NOMO-1 treated with dmso at 0.1 percent for 144 hours (cell line): ENCODE data around the gene TCEANC2.
"Not testable (repeated sequence)": the region's sequence is repeated elsewhere in the genome, so short reads cannot be mapped to it uniquely, and the experiment has no call there.

Source experiments
- DNase-seq: peaks from one replicate; lab custom pipeline; 2025; ENCODE audit not compliant: unreplicated experiment; lab: John Stamatoyannopoulos, UW

TCEANC2 gene

DNA sequence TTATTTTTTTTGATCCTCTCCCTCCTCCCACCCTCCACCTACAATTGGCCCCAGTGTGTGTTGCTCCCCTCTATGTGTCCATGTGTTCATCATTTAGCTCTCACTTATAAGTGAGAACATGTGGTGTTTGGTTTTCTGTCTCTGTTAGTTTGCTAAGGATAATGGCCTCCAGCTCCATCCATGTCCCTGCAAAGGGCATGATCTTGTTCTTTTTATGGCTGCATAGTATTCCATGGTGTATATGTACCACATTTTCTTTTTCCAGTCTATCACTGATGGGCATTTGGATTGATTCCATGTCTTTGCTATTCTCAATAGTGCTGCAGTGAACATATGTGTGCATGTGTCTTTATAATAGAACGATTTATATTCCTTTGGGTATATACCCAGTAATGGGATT is 28.6 kb upstream of the TCEANC2 start:
- not testable (repeated sequence) for DNase-seq

DNA sequence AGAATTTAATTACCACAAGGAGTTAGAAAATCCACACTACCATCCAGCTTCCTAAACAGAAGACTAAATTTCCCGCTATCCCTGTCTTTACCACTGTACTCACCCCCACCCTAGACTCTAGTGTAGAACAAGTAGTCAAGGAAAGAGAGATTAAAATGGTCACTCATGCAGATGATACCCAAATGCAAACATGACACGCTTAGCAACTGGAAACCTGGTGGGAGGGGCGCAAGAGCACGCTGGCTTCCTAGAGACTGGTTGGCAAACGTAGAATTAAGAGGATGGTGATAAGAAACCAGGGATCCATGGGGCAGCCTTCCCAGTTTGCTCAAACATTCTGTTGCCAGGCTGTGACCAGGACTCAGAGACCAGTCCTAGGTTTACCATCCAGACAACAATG is 25.6 kb upstream of the TCEANC2 start:
- no peak for DNase-seq

DNA sequence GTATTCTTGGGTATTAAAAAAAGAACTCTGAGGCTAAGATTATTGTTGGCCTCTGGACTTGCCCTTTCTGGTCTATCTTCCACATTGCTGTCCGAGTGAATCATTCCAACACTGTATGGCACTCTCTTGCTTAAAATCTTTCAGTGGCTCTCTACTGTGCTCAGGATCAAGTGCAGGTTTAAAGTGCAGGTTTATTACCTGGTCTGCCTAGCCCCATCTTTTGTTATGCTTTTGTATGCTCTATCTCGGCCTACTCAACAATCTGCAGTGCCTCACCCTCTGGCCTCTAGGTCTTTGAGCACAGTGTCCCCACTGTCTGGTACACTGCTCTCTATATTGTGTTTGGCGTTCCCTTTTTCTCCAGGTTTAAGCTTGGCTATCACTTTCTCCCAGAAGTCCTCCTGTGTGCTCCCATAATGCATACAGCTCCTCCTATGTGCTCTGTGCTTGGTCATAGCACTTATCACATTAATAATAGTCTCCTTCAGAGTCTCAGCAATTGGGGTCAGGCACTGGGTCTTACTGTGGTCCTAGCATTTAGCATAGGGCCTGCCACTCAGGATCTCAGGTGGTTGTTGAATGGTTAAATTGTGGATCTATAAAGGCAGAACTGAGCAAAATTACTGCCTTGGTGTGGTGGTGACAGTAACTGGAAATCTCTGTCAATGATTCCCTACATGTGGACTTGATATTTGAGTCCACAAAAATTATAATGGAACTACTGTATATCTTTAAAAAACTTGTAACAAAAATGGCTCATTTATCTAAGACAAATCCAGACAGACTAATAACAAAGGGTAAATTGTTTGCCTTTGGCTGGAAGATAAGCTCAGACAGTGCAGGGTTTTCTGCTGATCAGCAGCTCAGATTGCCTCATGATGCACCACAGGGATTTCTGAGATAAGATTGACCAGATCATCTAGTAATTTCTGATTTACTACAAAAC is 24.8 kb upstream of the TCEANC2 start:
- DNase-seq: no peak

DNA sequence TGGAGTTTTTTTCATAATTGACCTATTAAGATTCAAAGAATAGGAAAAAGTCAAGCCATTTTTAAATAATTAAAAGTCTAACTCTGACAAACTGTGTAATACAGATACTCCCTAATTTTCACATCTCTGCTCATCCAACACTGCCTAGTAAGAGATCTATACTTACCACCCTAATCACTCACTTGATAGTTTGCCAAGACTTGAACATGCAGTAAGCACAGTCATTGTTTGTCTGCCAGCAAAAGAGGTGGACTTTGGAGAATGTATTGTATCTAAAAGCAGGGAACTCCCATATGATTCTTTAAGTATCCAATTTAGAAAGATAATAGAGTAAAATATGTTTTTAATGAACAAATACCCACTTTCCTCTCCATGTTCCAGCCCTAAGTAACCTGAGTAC is 15.9 kb upstream of the TCEANC2 start:
- DNase-seq: no peak

DNA sequence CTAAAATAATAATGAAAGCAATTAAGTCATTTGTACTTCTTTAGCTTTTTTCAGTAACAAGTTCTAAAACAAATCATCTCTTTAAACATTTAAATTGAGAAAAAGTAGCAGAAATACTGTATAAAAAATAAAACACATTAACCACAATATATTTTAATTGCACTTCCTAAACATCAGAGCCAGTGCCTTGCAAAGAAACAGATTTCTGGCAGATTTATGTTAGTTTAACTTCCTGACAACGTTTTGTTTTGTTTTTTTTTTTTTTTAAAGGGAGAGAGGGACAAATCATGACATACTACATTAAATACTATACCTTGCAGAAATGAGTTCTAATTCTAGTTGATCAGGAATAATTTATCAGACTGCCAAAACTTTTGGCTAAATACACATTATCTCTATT is 11.6 kb upstream of the TCEANC2 start:
- no peak for DNase-seq

DNA sequence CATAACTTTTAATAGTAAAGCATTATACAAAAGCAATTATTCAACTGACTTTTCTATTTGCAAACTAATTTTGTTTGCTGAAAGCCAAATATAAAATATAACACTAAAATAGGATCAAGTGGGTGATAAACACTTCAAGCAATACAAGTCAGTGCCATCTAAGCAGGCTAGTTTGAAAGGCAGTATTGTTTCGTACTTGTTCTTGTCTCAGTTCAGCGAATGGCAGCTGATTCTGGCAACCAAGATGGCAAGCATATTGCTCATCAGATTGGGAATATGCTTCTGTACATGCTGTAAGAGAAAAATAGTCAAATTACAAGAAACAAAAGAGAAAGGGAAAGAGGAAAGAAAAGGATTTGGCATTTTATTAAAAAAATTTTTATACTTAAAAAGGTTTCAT is 7.9 kb upstream of the TCEANC2 start:
- no peak for DNase-seq

DNA sequence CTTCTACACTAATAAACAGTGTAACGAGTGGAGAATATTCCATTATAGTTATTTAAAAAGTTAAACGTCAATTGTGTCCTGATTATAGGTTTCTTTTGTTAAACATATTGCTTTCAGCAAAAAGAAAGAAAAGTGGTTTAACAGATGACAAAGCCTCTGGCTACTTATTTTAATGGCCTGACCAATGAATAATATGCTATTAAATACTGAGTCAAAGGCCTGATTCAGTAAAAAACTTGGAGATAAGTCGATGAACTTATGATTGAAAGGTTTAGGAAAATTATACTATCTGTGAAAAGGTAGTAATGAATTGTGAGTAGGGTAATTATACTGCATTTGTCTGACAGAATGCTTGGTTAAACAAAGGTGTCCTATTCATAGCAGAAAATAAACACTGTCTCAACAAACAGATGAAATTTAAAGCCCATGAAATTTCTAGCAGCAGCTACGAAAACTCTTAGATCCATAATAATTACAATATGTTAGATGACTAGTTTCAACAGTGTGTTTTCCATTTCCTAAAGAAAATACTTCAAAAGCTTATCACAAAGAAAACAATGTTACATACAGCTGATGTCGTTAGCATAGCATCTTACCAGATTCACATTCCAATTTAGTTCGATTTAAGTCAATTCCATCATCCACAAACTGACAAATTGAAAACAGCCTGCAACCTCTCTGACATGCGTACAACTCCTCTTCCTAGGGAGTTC is 6.6 kb upstream of the TCEANC2 start:
- DNase-seq: no peak

DNA sequence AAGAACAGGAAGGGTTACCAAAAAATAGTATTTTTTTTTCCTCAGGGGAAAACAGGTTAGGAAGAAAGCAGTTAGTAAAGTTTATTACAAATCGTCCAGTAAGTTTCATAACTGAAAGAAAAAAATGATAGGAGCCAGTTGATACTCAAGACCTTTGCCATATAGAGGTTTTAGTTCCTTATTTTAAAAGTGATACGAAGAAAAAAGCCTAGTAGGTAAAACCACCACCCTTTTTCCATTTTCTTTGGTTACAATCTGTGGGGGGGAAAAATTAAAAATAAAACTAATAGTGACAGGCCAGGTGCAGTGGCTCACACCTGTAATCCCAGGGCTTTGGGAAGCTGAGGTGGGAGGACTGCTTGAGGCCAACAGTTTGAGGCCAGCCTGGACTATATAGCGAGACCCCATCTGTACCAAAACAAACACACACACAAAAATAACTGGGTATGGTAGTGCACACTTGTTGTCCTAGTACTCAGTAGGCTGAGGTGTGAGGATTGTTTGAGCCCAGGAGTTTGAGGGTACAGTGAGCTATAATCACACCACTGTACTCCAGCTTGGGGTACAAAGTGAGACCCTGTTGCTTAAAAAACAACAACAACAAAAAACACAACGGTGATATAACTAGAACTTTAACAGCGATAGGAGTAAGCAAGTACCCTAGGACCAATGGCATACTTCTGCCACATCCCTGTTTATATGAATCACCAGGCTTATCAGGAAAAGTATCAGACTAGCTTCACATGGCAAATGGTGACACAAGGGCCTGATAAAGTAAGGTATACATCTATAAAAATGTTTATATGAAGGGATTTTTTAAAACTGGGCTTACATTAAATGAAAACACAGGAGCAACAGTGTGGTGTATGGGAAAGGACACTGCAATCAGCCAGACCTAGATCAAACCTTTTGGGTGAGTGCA is 5.8 kb upstream of the TCEANC2 start:
- no peak for DNase-seq

DNA sequence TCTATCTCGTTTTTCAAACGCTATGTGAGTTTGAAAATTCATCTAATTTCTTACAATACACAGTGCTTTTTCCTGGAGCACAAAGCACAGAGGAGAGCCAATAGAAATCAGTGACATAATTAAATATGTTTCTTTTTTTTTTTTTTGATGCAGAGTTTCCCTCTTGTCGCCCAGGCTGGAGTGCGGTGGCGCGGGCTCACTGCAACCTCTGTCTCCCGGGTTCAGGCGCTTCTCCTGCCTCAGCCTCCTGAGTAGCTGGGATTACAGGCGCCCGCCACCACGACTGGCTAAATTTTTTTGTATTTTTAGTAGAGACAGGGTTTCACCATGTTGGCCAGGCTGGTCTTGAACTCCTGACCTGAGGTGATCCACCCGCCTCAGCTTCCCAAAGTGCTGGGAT is 3.0 kb upstream of the TCEANC2 start:
- not testable (repeated sequence) for DNase-seq

DNA sequence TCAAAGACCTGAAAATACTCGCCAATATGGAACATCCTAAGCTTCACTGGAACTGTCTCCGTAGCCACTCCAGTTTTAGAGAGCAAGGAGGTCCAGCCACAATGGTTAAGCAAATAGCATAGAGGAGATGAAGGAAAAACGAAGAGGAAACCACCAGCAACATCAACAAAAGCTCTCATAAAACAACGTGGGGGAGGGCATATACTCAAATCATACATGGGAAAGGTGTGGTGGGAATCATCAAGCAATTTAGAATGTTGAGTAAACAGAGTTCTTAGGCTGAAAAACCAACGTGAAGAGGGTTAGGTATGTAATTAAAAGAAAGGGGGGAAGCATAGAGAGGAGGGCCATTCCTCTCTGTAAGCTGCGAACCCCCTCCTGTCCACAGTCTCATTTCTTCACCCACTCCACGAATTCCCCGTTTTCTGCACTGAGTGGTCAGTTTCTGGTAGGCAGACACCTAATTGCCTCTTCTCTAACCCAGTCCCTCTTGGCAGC is 1.4 kb upstream of the TCEANC2 start:
- DNase-seq: no peak

DNA sequence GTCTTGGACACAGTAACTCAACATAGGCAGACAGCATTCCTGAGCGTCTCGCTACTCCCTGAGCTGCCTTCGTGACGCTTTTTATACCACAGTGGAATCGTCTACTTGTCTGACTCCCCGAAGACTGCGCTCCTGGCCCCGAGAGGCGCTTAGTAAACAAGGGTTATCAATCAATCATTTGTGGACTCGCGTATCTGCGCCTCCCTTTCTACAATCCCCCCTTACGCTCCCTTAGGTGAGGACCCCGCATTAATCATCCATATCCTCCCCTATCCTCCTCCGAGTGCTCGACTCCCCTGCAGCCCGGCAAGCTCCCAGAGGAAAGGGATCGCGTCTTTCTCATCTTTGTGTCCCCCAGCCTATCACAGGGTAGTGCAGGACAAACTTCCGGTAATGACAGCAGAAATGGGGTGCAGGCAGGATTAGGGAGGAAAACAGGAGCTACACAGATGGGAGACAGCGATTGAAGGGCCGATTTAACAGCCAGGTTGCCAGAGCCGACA is 926 bp upstream of the TCEANC2 start:
- DNase-seq: no peak

DNA sequence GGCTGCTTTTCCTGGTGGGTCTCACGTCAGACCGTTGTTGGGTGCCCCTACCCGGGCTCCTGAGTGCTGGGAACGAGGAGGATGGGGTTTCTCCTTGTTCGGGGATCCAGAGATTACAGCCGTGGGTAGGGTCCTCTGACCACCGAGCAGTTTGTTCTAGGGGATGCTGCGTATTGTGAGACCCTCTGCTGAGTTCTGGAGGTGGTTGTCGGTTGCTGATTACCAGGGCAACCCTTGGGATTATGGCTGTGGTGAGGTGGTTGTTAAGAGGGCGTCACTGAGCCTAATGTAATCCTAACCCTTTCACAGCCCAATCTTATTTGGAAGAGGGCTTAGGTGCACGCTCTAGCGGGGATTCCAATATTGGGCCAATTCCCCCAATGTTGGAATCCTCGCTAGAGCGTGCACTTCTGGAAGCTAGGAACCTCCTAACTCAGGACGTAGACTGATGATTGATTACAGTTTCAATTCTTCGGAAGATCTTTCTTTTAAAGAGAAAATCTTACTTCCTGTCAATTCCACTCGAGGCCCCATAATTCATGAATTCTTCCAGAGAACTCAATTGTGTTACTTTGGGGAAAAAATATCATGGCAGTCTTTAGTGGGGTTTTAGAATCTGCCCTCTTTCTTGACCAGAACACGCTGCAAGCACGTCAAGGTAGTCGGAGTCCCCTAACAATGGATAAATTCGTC is 483 bp downstream of the TCEANC2 start:
- DNase-seq: no peak

DNA sequence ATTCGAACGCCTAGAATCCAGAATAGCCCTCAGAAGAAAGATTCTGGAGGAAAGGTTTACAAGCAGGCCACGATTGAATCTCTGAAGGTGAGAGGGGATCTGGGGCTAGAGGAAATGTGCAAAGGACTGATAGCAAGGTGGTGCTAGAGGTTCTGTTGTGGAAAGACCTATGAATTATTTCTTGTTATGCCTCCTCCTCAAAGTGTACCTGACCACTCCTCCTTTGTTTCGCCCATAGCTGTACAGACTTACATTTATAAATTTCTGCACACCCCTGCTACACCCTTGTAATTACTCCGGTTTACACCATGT is 986 bp downstream of the TCEANC2 start:
- DNase-seq: no peak

DNA sequence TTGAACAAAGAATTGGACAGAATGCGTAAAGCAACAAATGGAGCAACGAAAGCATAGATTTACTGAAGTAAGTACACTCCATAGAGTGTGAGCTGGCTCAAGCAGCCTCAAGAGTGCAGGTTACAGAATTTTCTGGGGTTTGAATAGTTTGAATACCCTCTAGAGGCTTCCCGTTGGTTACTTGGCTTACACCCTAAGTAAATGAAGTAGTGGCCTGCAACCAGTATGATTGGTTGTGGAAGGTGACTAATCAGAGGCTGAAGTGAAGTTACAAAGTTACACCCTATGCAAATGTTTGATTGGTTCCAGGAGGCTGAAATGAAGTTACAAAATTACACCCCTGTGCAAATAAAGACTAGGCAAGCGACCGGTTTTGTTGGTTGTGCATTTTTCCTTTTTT is 10.9 kb downstream of the TCEANC2 start:
- no peak for DNase-seq

DNA sequence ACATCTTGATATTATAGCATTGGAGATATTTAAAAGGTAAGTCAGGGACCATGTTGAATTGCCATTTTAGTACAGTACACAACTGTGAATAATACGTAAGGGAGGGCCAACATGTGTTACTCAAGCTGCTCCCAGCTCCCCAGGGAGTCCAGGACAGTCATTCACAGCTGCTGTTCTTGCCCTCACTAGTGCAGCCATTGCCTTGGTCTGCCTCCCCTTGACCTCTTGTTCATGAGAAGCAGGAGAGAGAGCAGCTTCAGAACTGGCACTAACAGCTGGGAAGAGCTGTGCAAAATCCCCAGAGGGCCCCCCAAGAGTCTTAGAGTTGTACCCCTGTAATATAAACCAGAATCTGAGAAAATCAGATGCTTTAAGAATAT is 16.4 kb downstream of the TCEANC2 start:
- DNase-seq: no peak

DNA sequence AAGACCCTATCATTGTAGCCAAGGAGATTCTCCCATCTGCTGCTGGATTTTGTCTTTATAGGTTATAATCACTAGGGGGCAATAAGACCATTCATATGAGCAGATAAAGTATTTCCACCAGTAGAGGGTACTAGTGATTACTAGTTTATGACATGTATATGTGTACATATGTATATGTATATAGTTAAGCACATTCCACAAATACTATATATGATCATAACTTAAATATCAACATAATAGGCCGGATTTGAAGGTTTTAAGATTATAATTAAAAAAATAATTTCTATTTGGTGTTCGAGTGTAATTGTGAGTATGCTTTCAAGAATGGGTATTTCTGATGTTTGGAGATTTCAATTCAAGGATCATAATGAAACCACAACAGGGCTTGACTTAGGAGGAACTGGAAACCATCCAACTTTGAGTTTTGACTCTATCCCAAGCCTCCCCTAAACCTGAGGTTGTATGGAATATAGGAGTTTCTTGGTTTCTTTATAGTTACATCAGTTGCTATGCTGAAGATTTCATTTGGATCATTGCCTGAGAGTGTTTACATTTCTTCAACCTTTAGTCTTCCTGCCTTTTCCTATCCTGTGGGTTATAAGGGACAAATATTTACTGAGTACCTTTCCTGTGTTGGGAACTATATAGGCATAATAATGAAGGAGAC is 16.9 kb downstream of the TCEANC2 start:
- DNase-seq: no peak

DNA sequence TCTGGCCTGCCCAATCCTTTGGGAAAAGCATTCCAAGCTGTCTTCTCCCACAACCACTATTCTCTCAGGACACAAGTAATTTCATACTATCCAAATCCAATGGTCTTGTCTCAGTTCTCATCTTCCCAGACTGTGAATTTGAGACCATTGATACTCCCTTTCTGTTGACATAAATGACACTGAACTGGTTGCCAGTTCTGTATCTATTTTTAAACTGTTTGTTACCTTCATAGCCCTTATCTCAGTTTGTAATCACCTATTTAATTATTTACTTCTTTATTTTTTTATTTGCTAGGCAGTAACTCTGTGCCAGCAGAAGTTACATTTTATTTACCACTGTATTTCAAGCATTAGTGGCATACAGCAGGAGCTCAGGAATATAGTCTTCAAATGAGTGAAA is 24.0 kb downstream of the TCEANC2 start:
- no peak for DNase-seq

DNA sequence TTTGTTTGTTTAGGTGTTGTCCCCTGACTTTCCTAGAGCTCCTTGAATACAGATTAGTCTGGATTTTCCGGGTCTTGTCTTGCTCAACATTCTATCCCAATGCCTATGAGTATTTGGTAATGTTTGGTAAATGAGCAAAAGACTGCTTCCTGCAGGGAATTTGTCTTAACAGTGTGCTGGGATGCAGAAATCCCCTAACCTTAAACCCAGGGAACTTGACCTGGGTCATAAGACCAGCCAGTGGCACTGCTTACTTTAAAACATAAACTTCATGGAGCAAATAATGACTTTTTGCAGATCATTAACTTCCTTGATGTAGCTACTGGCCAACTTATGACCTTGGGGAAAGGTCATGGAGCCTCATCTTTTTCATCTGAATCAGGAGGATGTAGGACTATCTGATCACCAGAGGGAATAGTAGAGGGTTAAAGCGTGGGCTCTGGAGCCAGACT is 27.2 kb downstream of the TCEANC2 start:
- DNase-seq: no peak

DNA sequence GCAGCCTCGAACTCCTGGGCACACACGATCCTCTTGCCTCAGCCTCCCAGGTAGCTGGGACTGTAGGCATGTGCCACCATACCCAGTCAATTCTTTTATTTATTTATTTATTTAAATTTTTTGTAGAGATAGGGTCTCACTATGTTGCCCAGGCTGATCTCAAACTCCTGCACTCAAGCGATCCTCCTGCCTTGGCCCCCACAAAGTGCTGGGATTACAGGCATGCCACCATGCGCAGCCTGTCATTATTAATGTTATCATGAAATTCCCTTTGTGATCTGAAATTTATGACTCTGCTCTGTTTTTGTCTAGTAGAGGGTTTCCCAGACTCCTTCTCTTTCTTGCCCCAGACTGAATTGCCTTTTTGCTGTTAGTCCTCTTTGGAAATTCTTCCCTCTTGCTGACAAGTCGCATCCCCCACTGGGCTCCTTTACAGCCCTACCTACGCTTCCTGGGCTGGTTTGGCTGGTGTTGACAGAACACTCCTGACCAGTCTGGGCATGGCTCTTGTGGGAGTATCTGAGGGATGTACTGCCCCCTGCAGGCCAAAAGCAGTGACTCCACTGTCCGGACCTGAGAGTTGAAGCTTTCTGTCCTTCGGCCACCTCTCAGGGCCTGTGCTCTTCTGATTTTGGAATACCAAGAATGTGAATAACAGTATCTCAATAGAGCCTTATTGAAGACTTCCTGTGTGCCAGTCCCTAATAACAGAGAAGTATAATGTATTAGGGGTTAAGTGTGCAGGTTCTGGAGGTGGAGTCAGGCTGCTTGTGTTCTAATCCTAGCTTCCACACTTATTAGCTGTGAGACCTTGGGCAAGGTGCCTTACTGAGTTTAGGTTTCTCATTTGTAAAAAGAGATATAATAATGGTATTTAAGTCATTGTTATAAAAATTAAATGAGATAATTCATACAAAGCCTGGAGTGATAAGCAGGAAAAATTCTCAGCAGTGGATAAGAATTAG is 28.2 kb downstream of the TCEANC2 start:
- no peak for DNase-seq
